HUES64 (cell line): Measurements from ENCODE around the gene IL17RB. TPM values are rescaled to one million over a fixed set of nuclear protein-coding genes. Genes with fewer than 3 reads are reported as not detected.

Experiments
- H3K27ac ChIP-seq: 2 replicates; pipeline ENCODE4 v1.7.0; 2013; ENCODE audit warnings: low read depth, low read length, inconsistent platforms
- H3K27me3 ChIP-seq: 2 replicates; pipeline ENCODE4 v1.6.1; 2013; ENCODE audit warnings: mild to moderate bottlenecking, low read length; ENCODE audit not compliant: insufficient read depth
- H3K36me3 ChIP-seq: 2 replicates; pipeline ENCODE4 v1.6.1; 2013; ENCODE audit warnings: mild to moderate bottlenecking, low read length; ENCODE audit not compliant: insufficient read depth
- H3K4me1 ChIP-seq: 2 replicates; pipeline ENCODE4 v1.6.1; 2013; ENCODE audit warnings: mild to moderate bottlenecking, low read length, moderate library complexity; ENCODE audit not compliant: insufficient read depth
- H3K4me3 ChIP-seq: 2 replicates; pipeline ENCODE4 v1.5.1; 2013; ENCODE audit warnings: mild to moderate bottlenecking, low read length, moderate library complexity
- H3K9ac ChIP-seq: 2 replicates; pipeline ENCODE4 v1.6.1; 2013; ENCODE audit warnings: mild to moderate bottlenecking, low read depth, low read length
- H3K9me3 ChIP-seq: 2 replicates; pipeline ENCODE4 v1.6.1; 2013; ENCODE audit warnings: low read depth, low read length; ENCODE audit not compliant: insufficient read depth
- WGBS: fragments of 150-250, 120-280 bp; methylation state at CpG from one replicate; pipeline ENCODE4 v1.1.7; 2013; ENCODE audit warnings: missing lambda C conversion rate; 5-methylcytosine and 5-hydroxymethylcytosine counted together
- polyA plus RNA-seq, 2 experiments: library from polyadenylated mRNA; stranded (reverse); fragments of 50-300 nt; gene quantifications; one replicate each; pipeline ENCODE4 v1.2.3, GENCODE V29; 2013

IL17RB gene, protein sequence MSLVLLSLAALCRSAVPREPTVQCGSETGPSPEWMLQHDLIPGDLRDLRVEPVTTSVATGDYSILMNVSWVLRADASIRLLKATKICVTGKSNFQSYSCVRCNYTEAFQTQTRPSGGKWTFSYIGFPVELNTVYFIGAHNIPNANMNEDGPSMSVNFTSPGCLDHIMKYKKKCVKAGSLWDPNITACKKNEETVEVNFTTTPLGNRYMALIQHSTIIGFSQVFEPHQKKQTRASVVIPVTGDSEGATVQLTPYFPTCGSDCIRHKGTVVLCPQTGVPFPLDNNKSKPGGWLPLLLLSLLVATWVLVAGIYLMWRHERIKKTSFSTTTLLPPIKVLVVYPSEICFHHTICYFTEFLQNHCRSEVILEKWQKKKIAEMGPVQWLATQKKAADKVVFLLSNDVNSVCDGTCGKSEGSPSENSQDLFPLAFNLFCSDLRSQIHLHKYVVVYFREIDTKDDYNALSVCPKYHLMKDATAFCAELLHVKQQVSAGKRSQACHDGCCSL
- 3.2 TPM for polyA plus RNA-seq (2013, experiment 1 of 2)
- polyA plus RNA-seq (2013, experiment 2 of 2) = 4.0 TPM

DNA sequence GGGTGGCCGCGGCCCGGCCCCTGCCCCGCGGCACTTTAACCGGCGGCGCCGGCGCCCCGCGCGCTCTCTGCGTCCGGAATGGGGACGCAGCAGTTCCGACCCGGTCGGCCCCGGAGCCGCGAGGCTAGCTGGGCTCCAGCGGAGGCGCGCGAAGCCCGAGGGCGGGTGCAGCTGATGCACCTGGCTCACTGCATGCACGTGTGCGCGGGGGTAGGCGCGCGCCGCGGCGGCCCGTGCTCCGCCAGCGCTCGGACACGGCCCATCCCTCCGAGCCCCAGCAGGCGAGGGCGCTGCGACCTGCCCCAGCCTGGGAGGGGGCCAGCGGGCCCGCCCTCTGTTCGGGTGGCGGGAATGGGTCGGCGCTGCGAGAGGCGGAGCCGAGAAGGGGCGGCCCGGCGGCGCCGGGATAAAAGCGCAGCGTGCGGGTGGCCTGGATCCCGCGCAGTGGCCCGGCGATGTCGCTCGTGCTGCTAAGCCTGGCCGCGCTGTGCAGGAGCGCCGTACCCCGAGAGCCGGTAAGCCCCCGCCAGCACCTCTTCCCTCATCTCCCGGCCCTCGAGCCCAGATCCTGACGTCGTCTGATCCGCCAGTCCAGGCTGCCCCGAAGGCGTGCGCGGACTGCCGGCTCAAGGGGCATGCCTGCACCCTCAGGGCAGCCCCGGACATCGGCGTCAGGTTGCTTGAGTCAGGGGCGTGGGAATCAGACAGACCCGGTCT, at the start of gene IL17RB, which contains the start of gene CHDH:
Gene IL17RB (plus strand): TSS at position 435 of the 717 bp plus-strand sequence. CDS start 21 bp downstream, at position 456.
Gene CHDH (minus strand): TSS at position 286 of the 717 bp plus-strand sequence. CDS start 22,411 bp downstream, outside the sequence.
- Histone ChIP-seq H3K4me3 (peak within 1 kb of the TSS; percentile 78), H3K27me3 (peaks cover 22% of the 10 kb centered on the region), H3K27ac (peak within 1 kb of the TSS; percentile 77; the same call in 1 of the 2 replicates), H3K9me3 (no peaks in the 10 kb centered on the region; the same call in 1 of the 2 replicates), H3K9ac (peak within 1 kb of the TSS; percentile 82), H3K4me1 (peaks cover 11% of the 10 kb centered on the region), H3K36me3 (peaks cover 4% of the 10 kb centered on the region; the same call in 1 of the 2 replicates)
- 5% methylated on average over 91 of the region's 91 CpGs for WGBS

DNA sequence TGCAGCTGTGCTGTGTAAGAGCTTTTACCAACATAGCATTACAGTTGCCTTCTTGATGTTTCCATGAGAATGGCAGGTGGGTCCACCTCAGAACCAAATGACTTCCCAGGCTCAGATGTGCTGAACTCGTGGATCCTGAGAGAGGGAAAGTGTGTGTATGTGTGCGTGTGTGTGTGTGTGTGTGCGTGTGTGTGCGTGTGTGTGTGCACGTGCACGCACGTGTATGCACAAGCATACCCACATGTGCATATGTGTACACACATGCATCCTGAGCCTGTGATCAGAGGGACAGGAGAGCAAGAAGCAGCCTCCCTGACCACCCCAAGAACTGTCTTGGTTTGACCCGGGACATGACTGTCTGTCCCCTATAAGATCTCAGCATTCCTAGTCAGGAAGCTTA, 48.2 kb upstream of the IL17RB start:
- WGBS = 91% methylated on average over 8 of the region's 8 CpGs
- Histone ChIP-seq H3K9me3 (no peaks in the 10 kb centered on the region), H3K27ac (no peak overlapping the region), H3K4me1 (peaks cover 8% of the 10 kb centered on the region; the same call in 1 of the 2 replicates), H3K4me3 (no peak overlapping the region), H3K27me3 (no peaks in the 10 kb centered on the region), H3K9ac (no peak overlapping the region), H3K36me3 (no peaks in the 10 kb centered on the region)

DNA sequence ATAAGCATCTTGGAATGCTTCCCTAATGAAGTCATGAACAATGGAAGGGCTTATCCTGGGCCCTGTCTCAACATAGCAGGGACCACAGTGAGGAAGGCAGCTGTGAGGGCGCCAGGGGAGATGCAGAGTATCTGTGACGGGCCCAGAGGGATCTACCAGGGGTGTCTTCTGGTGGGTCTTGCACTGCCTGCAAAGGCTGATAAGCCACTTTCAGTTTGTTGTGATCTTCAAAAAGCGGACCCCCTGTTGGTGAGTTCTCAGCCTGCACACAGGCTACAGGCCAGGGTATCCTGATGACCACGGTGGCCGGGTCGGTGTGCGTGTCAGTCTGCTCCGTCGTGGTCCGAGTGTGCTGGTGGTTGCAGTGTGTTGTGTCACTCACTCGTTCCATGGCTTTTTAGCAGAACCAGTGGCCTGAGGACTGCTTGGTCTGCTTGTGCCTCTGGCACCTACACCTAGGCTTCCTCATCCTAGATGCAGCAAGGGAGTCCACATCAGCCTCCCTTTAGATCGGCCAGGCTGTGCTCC, 47.0 kb upstream of the IL17RB start:
- Histone ChIP-seq H3K27ac (no peak overlapping the region), H3K9me3 (no peaks in the 10 kb centered on the region), H3K9ac (no peak overlapping the region), H3K4me1 (peaks cover 10% of the 10 kb centered on the region; the same call in 1 of the 2 replicates), H3K36me3 (no peaks in the 10 kb centered on the region), H3K4me3 (no peak overlapping the region), H3K27me3 (no peaks in the 10 kb centered on the region)
- WGBS = 96% methylated on average over 12 of the region's 12 CpGs

DNA sequence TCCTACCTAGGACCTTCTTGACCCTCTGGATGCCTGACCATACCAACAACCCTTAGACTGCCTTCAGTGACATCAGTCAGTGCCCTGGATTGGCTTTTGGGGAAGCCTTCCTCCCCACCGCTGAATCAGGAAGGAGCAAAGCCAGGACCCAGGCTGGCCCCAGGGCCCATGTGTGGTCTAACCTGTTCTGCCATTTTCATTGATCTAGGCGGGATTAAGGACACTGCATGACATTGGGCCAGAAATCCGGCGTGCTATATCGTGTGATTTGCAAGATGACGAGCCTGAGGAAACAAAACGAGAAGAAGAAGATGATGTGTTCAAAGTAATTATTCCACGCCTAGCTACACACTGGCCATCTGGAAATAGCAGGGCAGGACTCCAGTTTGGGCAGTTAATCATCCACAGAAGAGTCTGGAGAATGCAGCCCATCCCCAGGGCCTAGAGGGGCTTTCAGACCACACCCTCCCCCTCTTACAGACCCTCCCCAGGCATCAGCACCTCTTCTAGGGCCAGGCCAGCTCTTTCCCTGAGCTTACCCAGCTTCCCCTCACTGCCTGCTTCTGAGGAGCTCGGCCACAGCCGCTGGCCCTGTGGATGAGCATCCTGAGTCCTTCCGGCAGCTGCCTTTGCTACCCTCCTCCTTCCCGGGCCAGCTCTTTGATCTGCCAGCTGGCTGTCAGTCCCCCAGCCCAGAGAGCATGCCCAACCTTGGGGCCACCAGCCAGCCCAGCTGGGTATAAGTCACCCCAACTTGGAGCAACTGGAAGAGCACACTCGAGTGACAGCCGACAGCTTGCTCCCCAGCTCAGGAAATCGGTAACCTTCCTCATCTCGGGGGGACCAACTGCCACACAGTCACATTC, 46.1 kb upstream of the IL17RB start:
- Histone ChIP-seq H3K9ac (no peak overlapping the region), H3K27me3 (no peaks in the 10 kb centered on the region), H3K36me3 (no peaks in the 10 kb centered on the region), H3K4me1 (peaks cover 11% of the 10 kb centered on the region; the same call in 1 of the 2 replicates), H3K4me3 (no peak overlapping the region), H3K9me3 (no peaks in the 10 kb centered on the region), H3K27ac (no peak overlapping the region)
- 93% methylated on average over 16 of the region's 16 CpGs for WGBS

DNA sequence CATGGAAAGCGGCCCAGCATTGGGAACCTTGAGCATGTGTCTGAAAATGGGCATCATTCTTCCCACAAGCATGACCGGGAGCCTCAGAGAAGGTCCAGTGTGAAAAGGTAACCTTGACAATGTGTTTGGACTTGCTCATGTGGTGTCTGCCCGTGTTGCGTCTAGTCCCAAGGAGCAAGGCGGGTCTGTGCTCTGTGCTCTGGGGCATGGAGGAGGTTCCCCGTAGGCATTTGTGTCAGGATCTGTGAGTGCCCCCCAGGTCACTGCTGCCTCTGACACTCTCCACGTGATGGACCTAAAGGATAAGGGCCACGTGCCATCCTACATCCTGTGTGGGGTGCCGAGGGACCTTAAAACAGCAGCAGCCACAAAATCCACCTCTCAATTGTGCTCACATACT, 45.0 kb upstream of the IL17RB start:
- H3K27me3 ChIP-seq = no peaks in the 10 kb centered on the region
- H3K9me3 ChIP-seq = no peaks in the 10 kb centered on the region
- H3K9ac ChIP-seq = no peak overlapping the region
- H3K36me3 ChIP-seq = no peaks in the 10 kb centered on the region
- H3K27ac ChIP-seq = no peak overlapping the region
- H3K4me3 ChIP-seq = no peak overlapping the region
- H3K4me1 ChIP-seq = peaks cover 12% of the 10 kb centered on the region; the same call in 1 of the 2 replicates
- WGBS = 95% methylated on average over 9 of the region's 9 CpGs

- Histone ChIP-seq H3K4me3 (no peak overlapping the region), H3K27me3 (no peaks in the 10 kb centered on the region), H3K4me1 (peaks cover 12% of the 10 kb centered on the region; the same call in 1 of the 2 replicates), H3K9ac (no peak overlapping the region), H3K36me3 (no peaks in the 10 kb centered on the region), H3K9me3 (no peaks in the 10 kb centered on the region), H3K27ac (no peak overlapping the region)
- 94% methylated on average over 8 of the region's 8 CpGs for WGBS
Measured at GRCh38 chr3:53802256-53802880, 44.0 kb upstream of the IL17RB start.

DNA sequence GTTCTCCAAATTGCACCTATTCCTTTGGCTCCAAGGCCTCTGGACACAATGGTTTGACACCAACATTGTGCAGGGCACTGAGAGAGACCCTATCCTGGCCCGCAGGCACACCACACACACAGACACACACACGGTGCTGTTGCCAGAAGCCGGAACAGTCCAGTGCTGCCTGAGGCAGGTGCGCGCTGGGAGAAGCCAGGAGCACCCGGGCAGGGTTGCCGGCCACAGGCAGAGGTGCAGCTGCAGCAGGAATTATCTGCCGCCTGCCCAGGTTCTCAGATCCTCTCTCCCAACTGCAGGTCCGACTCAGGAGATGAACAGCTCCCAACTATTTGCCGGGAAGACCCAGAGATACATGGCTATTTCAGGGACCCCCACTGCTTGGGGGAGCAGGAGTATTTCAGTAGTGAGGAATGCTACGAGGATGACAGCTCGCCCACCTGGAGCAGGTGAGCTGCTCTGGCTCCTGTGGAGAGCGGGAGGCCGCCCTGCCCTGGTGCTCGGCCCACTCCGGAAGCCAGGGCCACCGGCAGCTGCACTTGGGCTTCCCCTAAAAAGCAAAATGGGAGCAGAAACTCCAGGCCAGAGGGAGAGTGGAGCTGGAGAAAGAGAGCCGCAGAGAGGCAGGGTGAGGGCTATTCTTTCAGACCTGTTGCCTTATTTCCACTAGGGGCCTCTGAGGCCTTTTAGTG, 43.1 kb upstream of the IL17RB start:
- H3K27ac ChIP-seq = no peak overlapping the region
- no peak overlapping the region for H3K9ac ChIP-seq
- peaks cover 12% of the 10 kb centered on the region; the same call in 1 of the 2 replicates for H3K4me1 ChIP-seq
- no peaks in the 10 kb centered on the region for H3K9me3 ChIP-seq
- H3K4me3 ChIP-seq = no peak overlapping the region
- 93% methylated on average over 18 of the region's 18 CpGs for WGBS
- H3K27me3 ChIP-seq = no peaks in the 10 kb centered on the region
- no peaks in the 10 kb centered on the region for H3K36me3 ChIP-seq

DNA sequence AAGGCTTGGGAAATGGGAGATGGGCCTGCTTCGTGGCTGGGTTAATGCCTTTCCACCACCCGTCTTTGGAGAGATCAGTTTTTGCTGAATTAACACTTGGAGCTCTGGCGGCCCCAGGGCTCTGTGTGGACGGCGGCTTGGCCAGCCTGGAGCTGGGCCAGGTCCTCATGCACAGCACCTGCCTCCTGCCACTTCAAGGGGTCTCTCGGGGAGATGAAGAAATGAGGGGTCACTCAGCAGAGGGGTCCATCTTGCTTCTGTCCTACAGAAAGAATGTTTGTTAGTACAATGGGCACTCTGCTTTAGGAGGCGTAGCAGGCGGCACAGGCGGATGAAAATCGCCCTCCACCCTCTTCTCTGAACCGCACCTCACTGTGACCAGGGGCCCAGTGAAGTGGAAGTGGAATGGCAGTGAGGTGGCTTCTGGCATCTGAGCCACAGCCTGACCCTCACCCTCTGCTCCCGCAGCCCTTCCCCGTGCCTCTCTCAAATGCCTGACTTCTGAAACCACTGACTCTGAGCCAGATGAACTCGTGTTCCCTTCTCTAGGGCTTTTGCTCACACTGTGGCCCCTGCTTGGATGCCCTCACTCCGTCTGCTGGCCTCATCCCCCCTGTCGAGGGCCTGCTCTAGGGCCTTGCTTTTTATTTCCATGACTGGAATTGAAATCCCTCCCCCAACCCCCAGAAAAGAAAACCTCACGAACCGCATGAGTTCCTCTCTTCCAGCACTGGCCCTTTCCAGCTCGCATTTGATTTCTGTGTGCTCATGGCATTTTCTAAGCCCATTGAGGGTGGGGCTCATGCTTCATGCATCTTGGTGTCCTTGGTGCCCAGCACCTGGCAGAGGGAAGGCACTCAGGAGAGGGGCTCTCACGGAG, 42.3 kb upstream of the IL17RB start:
- H3K27ac ChIP-seq = no peak overlapping the region
- H3K9me3 ChIP-seq = no peaks in the 10 kb centered on the region
- peaks cover 12% of the 10 kb centered on the region; the same call in 1 of the 2 replicates for H3K4me1 ChIP-seq
- H3K9ac ChIP-seq = no peak overlapping the region; the same call in 1 of the 2 replicates
- WGBS = 91% methylated on average over 20 of the region's 20 CpGs
- H3K27me3 ChIP-seq = no peaks in the 10 kb centered on the region
- no peak overlapping the region for H3K4me3 ChIP-seq
- H3K36me3 ChIP-seq = no peaks in the 10 kb centered on the region
